ENCODE measurements around the gene FGF14. TPM values are rescaled to one million over a fixed set of nuclear protein-coding genes. Genes with fewer than 3 reads are reported as not detected.

FGF14 gene
- total and polyA plus RNA-seq, 2 donors (not counting 1 experiment from before 2014, with no cell fraction given), result under 0.01 TPM; not detected in 1

DNA sequence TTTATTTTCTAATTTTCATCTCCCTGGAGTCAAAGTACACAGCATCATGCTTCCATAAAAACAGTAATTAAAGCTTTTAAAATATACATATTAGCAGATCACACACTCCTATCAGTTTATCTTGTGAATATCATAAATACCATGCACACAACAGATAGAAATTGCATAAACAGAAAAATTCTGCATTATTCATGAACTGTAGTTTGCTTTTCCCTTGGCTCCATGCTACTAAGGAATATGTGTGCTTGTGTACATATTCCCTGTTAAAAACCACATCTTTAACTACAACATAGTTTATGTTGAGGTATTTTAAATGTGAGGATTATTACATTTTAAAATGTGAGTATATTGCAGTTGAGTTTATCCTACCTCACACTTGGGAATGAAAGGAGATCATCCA is 193.5 kb downstream of the FGF14 start:
- Mint-ChIP-seq H3K27me3 (no peaks in the 10 kb centered on the region), H3K4me1 (no peaks in the 10 kb centered on the region), H3K4me3 (no peak overlapping the region), H3K9me3 (ENCODE audit: insufficient read depth) (no peaks in the 10 kb centered on the region), H3K27ac (no peak overlapping the region)
- intact Hi-C loops (cut with micrococcal nuclease), result no loop called here
- Histone ChIP-seq H3K4me1 (ENCODE audit: control insufficient read depth in 2 of 2, insufficient read depth in 2 of 2, low read length in 2 of 2) (no peaks in the 10 kb centered on the region), H3K4me3 (ENCODE audit: control extremely low read depth in 1 of 5, extremely low read depth in 1 of 5, insufficient read depth in 1 of 5, low read depth in 2 of 5, low read length in 4 of 5) (no peak overlapping the region), H3K9ac (ENCODE audit: low read length) (no peak overlapping the region), H3K27ac (ENCODE audit: low read length in 2 of 2) (no peak overlapping the region), H4K20me1 (ENCODE audit: control insufficient read depth, insufficient read depth, low read length, poor library complexity, severe bottlenecking) (no peaks in the 10 kb centered on the region), H3K4me2 (replicated peaks; ENCODE audit: low read depth, low read length, poor library complexity, severe bottlenecking) (no peak overlapping the region), H3K27me3 (replicated peaks in 1 of 4; ENCODE audit: control extremely low read depth in 1 of 4, control insufficient read depth in 3 of 4, insufficient read depth in 4 of 4, low read length in 3 of 4) (no peaks in the 10 kb centered on the region), H3K79me2 (ENCODE audit: control insufficient read depth, insufficient read depth, low read length) (no peaks in the 10 kb centered on the region), H2AFZ (ENCODE audit: insufficient read depth, low read depth, low read length, poor library complexity, severe bottlenecking) (no peak overlapping the region), H3K9me3 (ENCODE audit: control extremely low read depth in 1 of 3, control insufficient read depth in 2 of 3, insufficient read depth in 1 of 3, low read length in 2 of 3) (no peaks in the 10 kb centered on the region), H3K36me3 (replicated peaks in 1 of 2; ENCODE audit: control extremely low read depth in 1 of 2, control insufficient read depth in 1 of 2, extremely low read depth in 1 of 2, insufficient read depth in 2 of 2, low read length in 1 of 2) (no peaks in the 10 kb centered on the region)
- TF ChIP-seq, protein P1, sequence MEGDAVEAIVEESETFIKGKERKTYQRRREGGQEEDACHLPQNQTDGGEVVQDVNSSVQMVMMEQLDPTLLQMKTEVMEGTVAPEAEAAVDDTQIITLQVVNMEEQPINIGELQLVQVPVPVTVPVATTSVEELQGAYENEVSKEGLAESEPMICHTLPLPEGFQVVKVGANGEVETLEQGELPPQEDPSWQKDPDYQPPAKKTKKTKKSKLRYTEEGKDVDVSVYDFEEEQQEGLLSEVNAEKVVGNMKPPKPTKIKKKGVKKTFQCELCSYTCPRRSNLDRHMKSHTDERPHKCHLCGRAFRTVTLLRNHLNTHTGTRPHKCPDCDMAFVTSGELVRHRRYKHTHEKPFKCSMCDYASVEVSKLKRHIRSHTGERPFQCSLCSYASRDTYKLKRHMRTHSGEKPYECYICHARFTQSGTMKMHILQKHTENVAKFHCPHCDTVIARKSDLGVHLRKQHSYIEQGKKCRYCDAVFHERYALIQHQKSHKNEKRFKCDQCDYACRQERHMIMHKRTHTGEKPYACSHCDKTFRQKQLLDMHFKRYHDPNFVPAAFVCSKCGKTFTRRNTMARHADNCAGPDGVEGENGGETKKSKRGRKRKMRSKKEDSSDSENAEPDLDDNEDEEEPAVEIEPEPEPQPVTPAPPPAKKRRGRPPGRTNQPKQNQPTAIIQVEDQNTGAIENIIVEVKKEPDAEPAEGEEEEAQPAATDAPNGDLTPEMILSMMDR (IDR thresholded peaks at IDR 0.05), result no peak
- no peak for TF ChIP-seq EZH2 (IDR thresholded peaks at IDR 0.05; ENCODE audit: borderline replicate concordance, insufficient read depth, low read depth, low read length, poor library complexity, severe bottlenecking)
- DNase-seq (no peak), ATAC-seq (ENCODE audit: low read depth) (no peak)
- POLR2A ChIA-PET, result no interaction called here
- CTCF ChIA-PET, result interaction anchor here (1.6 kb wide), 1 partner anchor 11 kb away, joined by 3 read pairs; no protein-coding TSS in a partner anchor

DNA sequence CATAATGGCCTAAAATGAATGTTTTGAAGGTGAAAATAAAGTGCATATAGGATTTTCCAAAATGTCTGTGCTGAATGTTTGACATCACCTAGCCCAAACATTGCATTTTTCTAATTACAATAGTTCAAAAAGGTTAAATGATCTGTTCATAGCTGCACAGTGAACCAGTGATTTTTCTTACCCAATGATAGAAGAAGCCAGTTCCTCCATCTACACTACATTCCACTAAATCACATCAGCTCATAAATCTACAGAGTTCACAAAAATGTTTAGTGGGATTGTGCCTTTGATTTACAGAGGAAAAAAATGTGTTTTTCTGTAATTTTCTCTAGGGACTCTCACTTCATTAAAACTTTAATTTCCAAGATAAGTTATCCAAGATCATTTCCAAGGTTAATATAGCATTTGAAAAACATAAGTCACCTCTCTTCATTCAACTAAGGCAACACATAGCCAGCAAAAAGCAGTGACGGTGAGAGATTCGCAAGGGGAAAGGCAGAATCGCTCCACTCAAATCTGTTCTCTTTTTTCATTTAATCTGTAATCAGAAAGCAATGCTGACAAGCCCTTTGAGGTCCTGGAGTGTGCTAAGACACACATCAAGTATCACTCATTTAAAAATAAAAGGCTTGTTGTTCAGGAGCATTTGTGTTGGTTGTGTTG is 194.0 kb downstream of the FGF14 start:
- CTCF ChIA-PET, result no interaction called here
- no peaks in the 10 kb centered on the region for H3K9me3 ChIP-seq (ENCODE audit: control extremely low read depth in 1 of 3, control insufficient read depth in 2 of 3, insufficient read depth in 1 of 3, low read length in 2 of 3)
- no peak overlapping the region for H3K9ac ChIP-seq (ENCODE audit: low read length)
- Mint-ChIP-seq H3K4me3 (no peak overlapping the region), H3K27ac (no peak overlapping the region), H3K9me3 (ENCODE audit: insufficient read depth) (no peaks in the 10 kb centered on the region), H3K27me3 (no peaks in the 10 kb centered on the region), H3K4me1 (no peaks in the 10 kb centered on the region)
- no peak overlapping the region for H3K27ac ChIP-seq (ENCODE audit: low read length in 2 of 2)
- intact Hi-C loops (cut with micrococcal nuclease), result no loop called here
- H3K4me3 ChIP-seq (ENCODE audit: control extremely low read depth in 1 of 5, extremely low read depth in 1 of 5, insufficient read depth in 1 of 5, low read depth in 2 of 5, low read length in 4 of 5), result no peak overlapping the region
- POLR2A ChIA-PET, result no interaction called here
- no peaks in the 10 kb centered on the region for H4K20me1 ChIP-seq (ENCODE audit: control insufficient read depth, insufficient read depth, low read length, poor library complexity, severe bottlenecking)
- no peak overlapping the region for H2AFZ ChIP-seq (ENCODE audit: insufficient read depth, low read depth, low read length, poor library complexity, severe bottlenecking)
- H3K36me3 ChIP-seq (replicated peaks in 1 of 2; ENCODE audit: control extremely low read depth in 1 of 2, control insufficient read depth in 1 of 2, extremely low read depth in 1 of 2, insufficient read depth in 2 of 2, low read length in 1 of 2), result no peaks in the 10 kb centered on the region
- H3K79me2 ChIP-seq (ENCODE audit: control insufficient read depth, insufficient read depth, low read length), result no peaks in the 10 kb centered on the region
- no peak for ATAC-seq (ENCODE audit: low read depth)
- H3K4me2 ChIP-seq (replicated peaks; ENCODE audit: low read depth, low read length, poor library complexity, severe bottlenecking), result no peak overlapping the region
- H3K27me3 ChIP-seq (replicated peaks in 1 of 4; ENCODE audit: control extremely low read depth in 1 of 4, control insufficient read depth in 3 of 4, insufficient read depth in 4 of 4, low read length in 3 of 4), result no peaks in the 10 kb centered on the region
- no peak for TF ChIP-seq EZH2 (IDR thresholded peaks at IDR 0.05; ENCODE audit: borderline replicate concordance, insufficient read depth, low read depth, low read length, poor library complexity, severe bottlenecking)
- TF ChIP-seq, protein P1 (IDR thresholded peaks at IDR 0.05), result no peak
- 100% methylated on average over 2 of the region's 3 CpGs for WGBS (ENCODE audit: insufficient coverage)
- H3K4me1 ChIP-seq (ENCODE audit: control insufficient read depth in 2 of 2, insufficient read depth in 2 of 2, low read length in 2 of 2), result no peaks in the 10 kb centered on the region
- no peak for DNase-seq

Data from B cell (primary cell).